ENCODE results near the gene LAMC1. TPM values are rescaled to one million over a fixed set of nuclear protein-coding genes. Genes with fewer than 3 reads are reported as not detected.

The LAMC1 gene
- total and polyA plus RNA-seq, 10 of the 15 experiments (the other 5 are each of a cell fraction or from before 2014, with no cell fraction given) = 4.6 to 51.4 (median 25.6) TPM

GRCh38 chr1:182995894-182996293, 27.3 kb upstream of the LAMC1 start:
- no peak for FAIRE-seq
- H3K4me2 ChIP-seq (ENCODE audit: control insufficient read depth, insufficient read depth) = no peak overlapping the region
- ChIA-PET SMC1A (ENCODE audit: uncharacterized antibody, unreplicated experiment) (interaction anchor here (1.1 kb wide), 1 partner anchor 8 kb away, joined by 4 read pairs; no protein-coding TSS in a partner anchor), CTCF (no interaction called here), RAD21 (ENCODE audit: unreplicated experiment) (no interaction called here), POLR2A (no interaction called here)
- BruUV-seq (replicated peaks) = no TSS peak
- no peaks in the 10 kb centered on the region for H4K20me1 ChIP-seq (ENCODE audit: control insufficient read depth, insufficient read depth)
- H3K4me3 ChIP-seq = no peak overlapping the region
- no peaks in the 10 kb centered on the region for H3K4me1 ChIP-seq (ENCODE audit: control insufficient read depth, insufficient read depth, low read length)
- ATAC-seq = no peak; the same call in 2 of the 3 replicates
- H3K79me2 ChIP-seq (ENCODE audit: control insufficient read depth, insufficient read depth, low read length) = no peaks in the 10 kb centered on the region
- no peaks in the 10 kb centered on the region for H3K36me3 ChIP-seq (ENCODE audit: control insufficient read depth in 2 of 2, insufficient read depth in 2 of 2, low read length in 1 of 2)
- TF ChIP-seq SRF (IDR thresholded peaks at IDR 0.05; ENCODE audit: low read depth in 2 of 2, low read length in 2 of 2) (0 out of 4 replicates have a peak, but pooled peaks of 1 of the 2 experiments have one; percentile 30), NR2C1 (IDR thresholded peaks at IDR 0.05) (peak; percentile 68), CEBPZ (IDR thresholded peaks at IDR 0.05; ENCODE audit: low read depth, low read length) (no peak)
- in situ Hi-C loops (cut with MboI) = no loop called here
- H3K9me3 ChIP-seq (replicated peaks; ENCODE audit: control insufficient read depth, insufficient read depth, low read length) = no peaks in the 10 kb centered on the region
- no peak overlapping the region; the same call in 1 of the 2 replicates for H2AFZ ChIP-seq (ENCODE audit: control insufficient read depth, low read depth, low read length)
- H3K27ac ChIP-seq (ENCODE audit: control insufficient read depth, insufficient read depth) = no peak overlapping the region
- H3K9ac ChIP-seq (ENCODE audit: control insufficient read depth, insufficient read depth, low read length) = no peak overlapping the region
- 29% methylated on average over 4 of the region's 4 CpGs for WGBS (ENCODE audit: insufficient coverage, insufficient replicate concordance, low lambda C conversion rate, missing lambda C conversion rate)
- H3K27me3 ChIP-seq (replicated peaks in 1 of 2; ENCODE audit: control insufficient read depth in 2 of 2, insufficient read depth in 2 of 2, low read length in 1 of 2) = no peaks in the 10 kb centered on the region
- no peak for DNase-seq (ENCODE audit: low read depth, low spot score)
- intact Hi-C loops (cut with micrococcal nuclease; ENCODE audit: unreplicated experiment) = no loop called here

- no TSS peak for BruUV-seq (replicated peaks)
- intact Hi-C loops (cut with micrococcal nuclease; ENCODE audit: unreplicated experiment) = no loop called here
- POLR2A ChIA-PET = no interaction called here
- H3K27me3 ChIP-seq (replicated peaks in 1 of 2; ENCODE audit: control insufficient read depth in 2 of 2, insufficient read depth in 2 of 2, low read length in 1 of 2) = no peaks in the 10 kb centered on the region
- no peaks in the 10 kb centered on the region for H3K36me3 ChIP-seq (ENCODE audit: control insufficient read depth in 2 of 2, insufficient read depth in 2 of 2, low read length in 1 of 2)
- 0% methylated on average over 1 of the region's 1 CpG for WGBS (ENCODE audit: insufficient coverage, insufficient replicate concordance, low lambda C conversion rate, missing lambda C conversion rate)
- H3K4me1 ChIP-seq (ENCODE audit: control insufficient read depth, insufficient read depth, low read length) = no peaks in the 10 kb centered on the region
- SMC1A ChIA-PET (ENCODE audit: uncharacterized antibody, unreplicated experiment) = interaction anchor here (1.1 to 1.5 kb wide), 3 partner anchors 9 to 34 kb away, joined by 3 to 6 read pairs (median 4); no protein-coding TSS in a partner anchor
- CTCF ChIA-PET = interaction anchor here (1.8 kb wide), 1 partner anchor 34 kb away, joined by 5 read pairs; no protein-coding TSS in a partner anchor
- no peaks in the 10 kb centered on the region for H4K20me1 ChIP-seq (ENCODE audit: control insufficient read depth, insufficient read depth)
- no peak for TF ChIP-seq SMAD5 (IDR thresholded peaks at IDR 0.05; ENCODE audit: low read depth)
- no peak for TF ChIP-seq RELA (IDR thresholded peaks at IDR 0.05; ENCODE audit: borderline replicate concordance, partially characterized antibody)
- TF ChIP-seq BRCA1 (IDR thresholded peaks at IDR 0.05; ENCODE audit: low read depth, low read length) = no peak
- FAIRE-seq (no peak), DNase-seq (ENCODE audit: low read depth, low spot score) (no peak), ATAC-seq (no peak)
- H3K9me3 ChIP-seq (replicated peaks; ENCODE audit: control insufficient read depth, insufficient read depth, low read length) = no peaks in the 10 kb centered on the region
- H3K79me2 ChIP-seq (ENCODE audit: control insufficient read depth, insufficient read depth, low read length) = no peaks in the 10 kb centered on the region
- RAD21 ChIA-PET (ENCODE audit: unreplicated experiment) = no interaction called here
- in situ Hi-C loops (cut with MboI) = no loop called here
- H3K4me3 ChIP-seq = no peak overlapping the region
- H3K4me2 ChIP-seq (ENCODE audit: control insufficient read depth, insufficient read depth) = no peak overlapping the region
- no peak overlapping the region for H3K9ac ChIP-seq (ENCODE audit: control insufficient read depth, insufficient read depth, low read length)
- H3K27ac ChIP-seq (ENCODE audit: control insufficient read depth, insufficient read depth) = no peak overlapping the region
- no peak overlapping the region for H2AFZ ChIP-seq (ENCODE audit: control insufficient read depth, low read depth, low read length)
Measured at GRCh38 chr1:182996816-182997215, 26.4 kb upstream of the LAMC1 start.
